AG04449 (cell line): Measurements from ENCODE around the gene SPTBN5.

Experiments used
- CTCF ChIA-PET: fragments of 350-600 bp; formaldehyde crosslinking; extraction: SDS; loops from one replicate; lab custom pipeline; 2021; ENCODE audit warnings: antibody characterized with exemption; lab: Yijun Ruan, JAX
- POLR2A ChIA-PET: fragments of 400-600, 350-600 bp; formaldehyde crosslinking; extraction: SDS; loops from one replicate; lab custom pipeline; 2020; ENCODE audit warnings: antibody characterized with exemption, inconsistent platforms; lab: Yijun Ruan, JAX
- DNase-seq: peaks from one replicate; pipeline ENCODE4 v3.0.0-alpha.2; 2010; ENCODE audit warnings: low read depth, low spot score
- H3K4me3 ChIP-seq: 2 replicates; pipeline ENCODE4 v1.5.1; 2011; ENCODE audit warnings: low read depth, mild to moderate bottlenecking, control low read depth, low read length
- TF ChIP-seq, protein P1 (sequence below): IDR thresholded peaks from one replicate; pipeline ENCODE4 v1.5.1; 2011; ENCODE audit warnings: mild to moderate bottlenecking, moderate library complexity, low read length, control low read depth, inconsistent platforms; ENCODE audit not compliant: insufficient read depth; ENCODE audit errors: missing control alignments

Gene SPTBN5

DNA sequence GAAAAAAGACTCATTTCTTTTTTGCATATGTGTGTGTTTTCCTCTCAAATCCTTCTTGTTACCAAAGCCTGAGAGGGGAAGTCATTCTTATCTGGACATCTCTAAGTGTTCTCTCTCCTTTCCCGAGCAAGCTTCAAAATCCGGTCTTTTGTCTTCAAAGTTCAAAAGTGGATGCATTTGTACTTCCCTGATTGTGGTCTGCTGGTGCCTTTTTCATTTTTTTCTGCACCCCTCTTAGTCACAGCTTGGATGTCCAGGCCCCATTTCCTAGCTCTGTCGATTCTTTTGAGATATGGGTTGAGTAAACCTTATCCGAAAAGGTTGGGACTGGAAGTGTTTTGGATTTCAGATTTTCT lies 43.7 kb upstream of the SPTBN5 start:
- ChIA-PET POLR2A (no interaction called here), CTCF (interaction anchor here (0.9 kb wide), 1 partner anchor 12 kb away, joined by 4 read pairs; no protein-coding TSS in a partner anchor)
- no peak for DNase-seq
- TF ChIP-seq, protein P1, sequence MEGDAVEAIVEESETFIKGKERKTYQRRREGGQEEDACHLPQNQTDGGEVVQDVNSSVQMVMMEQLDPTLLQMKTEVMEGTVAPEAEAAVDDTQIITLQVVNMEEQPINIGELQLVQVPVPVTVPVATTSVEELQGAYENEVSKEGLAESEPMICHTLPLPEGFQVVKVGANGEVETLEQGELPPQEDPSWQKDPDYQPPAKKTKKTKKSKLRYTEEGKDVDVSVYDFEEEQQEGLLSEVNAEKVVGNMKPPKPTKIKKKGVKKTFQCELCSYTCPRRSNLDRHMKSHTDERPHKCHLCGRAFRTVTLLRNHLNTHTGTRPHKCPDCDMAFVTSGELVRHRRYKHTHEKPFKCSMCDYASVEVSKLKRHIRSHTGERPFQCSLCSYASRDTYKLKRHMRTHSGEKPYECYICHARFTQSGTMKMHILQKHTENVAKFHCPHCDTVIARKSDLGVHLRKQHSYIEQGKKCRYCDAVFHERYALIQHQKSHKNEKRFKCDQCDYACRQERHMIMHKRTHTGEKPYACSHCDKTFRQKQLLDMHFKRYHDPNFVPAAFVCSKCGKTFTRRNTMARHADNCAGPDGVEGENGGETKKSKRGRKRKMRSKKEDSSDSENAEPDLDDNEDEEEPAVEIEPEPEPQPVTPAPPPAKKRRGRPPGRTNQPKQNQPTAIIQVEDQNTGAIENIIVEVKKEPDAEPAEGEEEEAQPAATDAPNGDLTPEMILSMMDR, result no peak
- no peak overlapping the region for H3K4me3 ChIP-seq

DNA sequence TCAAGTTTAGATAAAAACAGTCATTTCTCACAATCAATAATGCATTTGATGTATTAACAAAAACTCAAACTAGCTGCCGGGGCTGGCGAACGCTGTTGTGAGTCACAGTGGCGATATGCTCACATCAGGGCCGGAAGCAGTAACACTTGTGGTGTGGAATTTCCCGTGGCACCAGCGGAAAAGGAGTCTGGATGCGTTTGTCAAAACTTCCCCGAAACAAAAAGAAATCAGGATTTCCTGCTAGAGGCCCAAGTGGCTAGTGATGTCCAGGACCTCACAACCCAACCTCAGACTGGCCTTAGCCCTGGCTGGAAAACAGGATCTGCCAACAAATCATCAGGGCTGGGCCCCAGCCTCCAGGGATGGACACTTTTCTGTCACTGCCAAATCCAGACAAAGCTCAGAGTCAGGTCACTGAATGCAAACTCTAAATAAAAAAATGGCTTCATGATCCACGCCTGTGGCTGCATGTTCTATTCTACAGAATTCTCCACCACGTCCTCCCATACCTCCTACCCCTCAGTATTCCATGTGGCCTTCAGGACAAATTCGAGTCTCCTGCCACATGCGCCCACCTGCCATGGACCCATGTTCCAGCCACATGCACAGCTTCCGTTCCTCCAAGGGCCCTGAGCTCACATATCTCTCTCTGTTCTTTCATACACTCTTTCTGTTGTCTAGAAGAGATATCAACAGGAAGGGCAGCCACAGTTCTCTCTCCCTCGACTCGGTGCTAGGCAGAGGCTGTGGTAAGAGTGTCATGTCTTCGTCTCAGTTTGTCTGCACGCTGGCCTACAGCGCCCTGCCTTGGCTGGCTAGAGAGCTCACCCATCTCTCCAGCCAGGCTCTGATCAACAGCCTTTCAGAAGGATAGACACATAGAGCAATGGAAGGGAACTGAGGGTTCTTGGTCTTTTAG lies 43.1 kb upstream of the SPTBN5 start:
- H3K4me3 ChIP-seq, result no peak overlapping the region
- POLR2A ChIA-PET, result no interaction called here
- CTCF ChIA-PET, result interaction anchor here (0.9 to 1.0 kb wide), 2 partner anchors 12 to 147 kb away, joined by 4 read pairs; no protein-coding TSS in a partner anchor
- TF ChIP-seq, protein P1, result no peak
- DNase-seq, result no peak

DNA sequence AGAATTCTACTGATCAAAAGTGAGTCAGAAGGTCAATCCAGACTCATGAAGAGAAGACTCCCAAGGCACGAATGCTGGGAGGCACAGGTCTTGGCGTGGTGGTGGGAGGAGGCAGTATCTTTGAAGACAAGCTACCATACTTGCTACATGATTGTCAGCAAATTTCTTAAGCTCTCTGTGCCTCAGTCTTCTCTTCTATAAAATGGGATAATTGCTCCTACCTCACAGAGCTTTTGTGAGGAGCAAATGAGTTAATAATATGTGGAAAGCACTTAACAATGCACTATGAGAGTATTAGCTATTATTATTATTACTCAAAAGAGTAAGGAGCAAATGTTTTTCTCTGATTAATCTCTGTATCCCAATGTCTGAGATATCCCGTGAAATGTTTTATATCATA lies 42.3 kb upstream of the SPTBN5 start:
- no peak overlapping the region for H3K4me3 ChIP-seq
- TF ChIP-seq, protein P1, result no peak
- ChIA-PET POLR2A (no interaction called here), CTCF (interaction anchor here (0.6 to 1.0 kb wide), 3 partner anchors 13 to 148 kb away, joined by 3 to 4 read pairs (median 3); no protein-coding TSS in a partner anchor)
- DNase-seq, result no peak

DNA sequence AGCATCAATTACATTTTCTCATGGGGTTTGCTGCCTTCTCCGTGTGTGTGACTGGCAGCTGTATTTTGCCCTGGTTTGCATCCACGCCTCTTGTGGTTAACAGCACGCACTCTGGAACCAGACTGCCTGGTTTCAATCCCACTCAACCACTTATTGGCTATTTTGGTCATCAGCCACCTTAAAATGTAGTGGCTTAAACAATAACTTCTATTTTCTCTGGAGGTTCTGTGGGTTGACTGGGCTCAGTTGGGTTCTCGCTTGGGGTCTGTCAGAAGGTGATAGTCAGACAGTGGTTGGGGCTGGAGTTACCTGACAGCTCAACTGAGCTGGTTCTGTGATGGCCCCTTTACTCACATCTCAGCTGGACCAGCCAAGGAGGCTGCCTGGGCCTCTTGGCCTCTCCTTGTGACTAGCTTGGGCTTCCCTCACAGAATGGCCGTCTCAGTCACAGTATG lies 41.7 kb upstream of the SPTBN5 start:
- POLR2A ChIA-PET, result no interaction called here
- DNase-seq, result no peak
- no peak overlapping the region for H3K4me3 ChIP-seq
- TF ChIP-seq, protein P1, result no peak
- CTCF ChIA-PET, result interaction anchor here (0.6 to 0.7 kb wide), 2 partner anchors 13 to 33 kb away, joined by 3 read pairs; no protein-coding TSS in a partner anchor

DNA sequence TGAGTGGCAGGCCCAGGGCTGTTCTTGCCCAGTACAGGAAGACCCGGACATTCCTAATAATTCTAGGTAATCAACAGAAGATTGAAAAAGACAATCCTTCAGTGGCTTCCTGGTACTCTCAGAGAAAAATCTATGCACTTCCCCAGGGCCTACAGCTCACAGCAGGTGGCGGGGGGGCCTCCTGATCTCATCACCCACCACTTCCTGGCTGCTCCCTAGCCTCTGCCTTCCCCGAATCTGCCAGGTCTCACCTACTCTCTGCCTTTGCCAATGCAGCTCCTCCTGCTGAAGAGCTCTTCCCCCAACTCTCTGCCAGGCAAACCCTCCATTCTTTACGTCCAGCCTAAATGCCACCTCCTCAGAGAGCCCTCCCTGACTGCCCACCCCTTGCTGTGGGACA lies 41.0 kb upstream of the SPTBN5 start:
- TF ChIP-seq, protein P1, result no peak
- DNase-seq, result no peak
- ChIA-PET POLR2A (no interaction called here), CTCF (interaction anchor here (0.7 to 2.1 kb wide), 2 partner anchors 8 to 338 kb away, joined by 4 to 5 read pairs; partner anchors contain the start of genes GANC and TMEM87A)
- H3K4me3 ChIP-seq, result no peak overlapping the region

DNA sequence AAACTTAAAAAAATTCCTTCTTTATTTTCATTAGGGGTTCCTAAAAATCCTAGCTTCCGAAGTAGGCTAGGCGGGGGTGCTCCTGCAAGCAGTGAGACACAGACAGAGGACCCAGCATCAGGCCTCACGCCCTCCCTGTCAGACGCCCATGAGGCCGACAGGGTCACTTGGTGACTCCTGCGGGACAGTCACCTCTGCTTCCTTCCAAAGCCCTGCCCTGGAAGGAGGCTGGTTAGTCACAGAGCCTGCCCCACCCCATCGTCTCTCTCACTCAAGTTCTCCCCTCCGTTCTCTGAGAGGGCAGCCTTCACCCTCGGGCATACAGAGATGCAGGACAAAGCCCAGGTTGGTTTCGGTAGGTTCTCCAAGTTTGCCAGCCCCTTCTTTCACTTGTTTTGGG lies 39.9 kb upstream of the SPTBN5 start:
- no peak for DNase-seq
- POLR2A ChIA-PET, result no interaction called here
- TF ChIP-seq, protein P1, result no peak
- CTCF ChIA-PET, result interaction anchor here (2.1 kb wide), 1 partner anchor 9 kb away, joined by 5 read pairs; no protein-coding TSS in a partner anchor
- H3K4me3 ChIP-seq, result no peak overlapping the region
